Measurements from ENCODE around the gene UBL7.

DNA sequence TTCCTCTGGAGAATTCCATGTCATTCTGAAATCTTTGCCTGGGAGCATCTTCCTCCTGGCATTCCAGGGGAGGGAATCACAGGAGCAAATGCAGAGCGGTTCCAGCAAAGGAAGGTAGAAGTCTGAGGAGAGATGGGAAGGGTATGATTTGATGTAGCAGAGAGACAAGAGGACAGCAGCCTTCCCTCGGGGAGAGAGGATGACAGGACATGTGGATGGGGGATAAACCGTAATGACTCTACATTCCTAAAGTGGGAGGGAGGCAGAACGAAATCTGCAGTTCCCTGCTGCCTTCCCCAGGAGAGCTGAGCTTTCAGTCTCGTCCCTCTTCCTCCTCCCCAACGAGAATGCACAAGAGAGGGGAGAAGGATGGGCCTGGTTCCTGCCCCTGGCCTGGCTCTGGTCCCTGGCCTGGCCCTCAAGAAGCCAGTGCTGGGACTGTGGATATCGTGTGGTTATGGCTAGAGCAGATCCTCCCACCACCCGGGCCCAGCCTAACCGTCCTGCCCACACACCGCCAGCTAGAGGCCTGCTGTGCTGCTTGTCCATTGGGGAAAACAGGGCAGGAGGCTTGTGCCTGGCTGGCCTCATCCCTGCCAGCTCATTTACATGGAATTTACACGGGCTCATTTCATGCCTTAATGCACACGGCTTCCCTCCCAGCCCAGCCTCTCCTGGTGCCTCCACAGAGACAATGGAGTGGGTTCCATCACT lies 53.8 kb downstream of the UBL7 start:
- TF ChIP-seq, protein P1, sequence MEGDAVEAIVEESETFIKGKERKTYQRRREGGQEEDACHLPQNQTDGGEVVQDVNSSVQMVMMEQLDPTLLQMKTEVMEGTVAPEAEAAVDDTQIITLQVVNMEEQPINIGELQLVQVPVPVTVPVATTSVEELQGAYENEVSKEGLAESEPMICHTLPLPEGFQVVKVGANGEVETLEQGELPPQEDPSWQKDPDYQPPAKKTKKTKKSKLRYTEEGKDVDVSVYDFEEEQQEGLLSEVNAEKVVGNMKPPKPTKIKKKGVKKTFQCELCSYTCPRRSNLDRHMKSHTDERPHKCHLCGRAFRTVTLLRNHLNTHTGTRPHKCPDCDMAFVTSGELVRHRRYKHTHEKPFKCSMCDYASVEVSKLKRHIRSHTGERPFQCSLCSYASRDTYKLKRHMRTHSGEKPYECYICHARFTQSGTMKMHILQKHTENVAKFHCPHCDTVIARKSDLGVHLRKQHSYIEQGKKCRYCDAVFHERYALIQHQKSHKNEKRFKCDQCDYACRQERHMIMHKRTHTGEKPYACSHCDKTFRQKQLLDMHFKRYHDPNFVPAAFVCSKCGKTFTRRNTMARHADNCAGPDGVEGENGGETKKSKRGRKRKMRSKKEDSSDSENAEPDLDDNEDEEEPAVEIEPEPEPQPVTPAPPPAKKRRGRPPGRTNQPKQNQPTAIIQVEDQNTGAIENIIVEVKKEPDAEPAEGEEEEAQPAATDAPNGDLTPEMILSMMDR (IDR thresholded peaks at IDR 0.05) = no peak
- TF ChIP-seq EP300 (IDR thresholded peaks at IDR 0.05) = peak in 1 of 2 donors; percentile 13
- no peak for TF ChIP-seq POLR2A (IDR thresholded peaks at IDR 0.05)
